HG03460 (cell line): ENCODE measurements around the gene DENND4B.
"Not testable (repeated sequence)": the region's sequence is repeated elsewhere in the genome, so short reads cannot be mapped to it uniquely, and the experiment has no call there.

Experiments
- ATAC-seq: cut with Tn5 transposase; IDR thresholded peaks from one replicate; pipeline ENCODE4 v1.9.1; 2021; ENCODE audit not compliant: unreplicated experiment

DENND4B gene

DNA sequence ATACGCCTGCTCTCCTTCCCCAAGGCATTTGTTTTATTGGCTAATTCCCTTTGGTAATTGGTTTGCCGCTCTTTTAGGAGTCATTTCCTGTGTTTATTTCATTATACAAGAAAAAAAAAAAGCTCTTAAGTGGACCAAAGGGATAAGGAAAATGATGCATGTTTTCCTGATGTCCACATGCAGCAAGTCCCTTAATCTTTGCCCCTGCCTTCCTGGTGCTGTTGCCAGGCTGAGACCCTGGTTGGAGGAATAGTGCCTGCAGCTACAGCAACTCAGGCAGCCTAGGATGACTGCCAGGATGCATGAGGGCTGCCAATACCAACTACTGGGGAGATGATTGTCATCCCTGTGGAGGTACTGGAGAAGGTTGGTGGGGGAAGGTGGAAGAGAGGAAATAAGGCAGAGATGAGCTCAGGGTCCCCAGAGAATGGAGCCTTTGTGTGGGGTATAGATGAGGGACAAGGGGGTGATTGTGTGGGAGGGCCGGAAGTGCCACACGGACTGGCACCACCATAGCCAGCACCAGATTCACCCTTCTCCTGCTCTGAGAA is 17.7 kb downstream of the DENND4B start:
- no peak for ATAC-seq

DNA sequence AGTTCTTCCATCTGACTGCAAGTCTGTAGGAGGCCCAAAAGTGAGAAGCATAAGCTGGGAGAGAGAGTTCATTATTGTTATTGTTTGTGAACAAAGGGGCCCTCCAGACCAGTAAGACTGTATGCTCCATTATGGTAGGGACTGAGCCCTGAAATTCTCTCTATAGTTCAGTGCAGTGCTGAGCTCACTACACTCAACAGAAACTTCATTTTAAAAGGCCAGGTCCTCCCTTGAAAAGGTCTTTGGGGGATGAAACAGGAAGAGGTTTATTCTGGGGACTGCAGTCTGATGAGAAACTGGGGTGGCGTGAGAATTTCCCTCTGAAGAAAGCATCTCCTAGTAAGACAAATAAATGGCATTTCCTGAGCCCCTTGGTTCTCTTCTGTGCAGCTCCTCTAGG is 18.3 kb downstream of the DENND4B start:
- ATAC-seq = no peak

DNA sequence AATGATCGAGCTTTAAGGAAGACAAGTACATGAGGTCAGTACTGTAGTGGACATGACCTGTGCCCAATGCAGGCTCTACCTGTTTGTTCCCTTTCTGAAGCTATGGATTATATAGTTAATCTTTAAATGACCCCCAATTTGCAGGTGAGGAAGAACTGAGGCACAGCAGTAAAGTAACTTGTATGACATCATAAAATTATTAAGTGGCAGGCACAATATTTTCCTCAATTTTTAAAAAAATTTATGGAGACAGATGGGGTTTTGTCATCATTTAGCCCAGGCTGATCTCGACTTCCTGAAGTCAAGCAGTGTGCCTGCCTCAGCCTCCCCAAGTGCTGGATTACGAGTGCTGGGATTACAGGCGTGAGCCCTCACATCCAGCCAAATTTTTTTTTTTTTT is 20.1 kb downstream of the DENND4B start:
- ATAC-seq = no peak

DNA sequence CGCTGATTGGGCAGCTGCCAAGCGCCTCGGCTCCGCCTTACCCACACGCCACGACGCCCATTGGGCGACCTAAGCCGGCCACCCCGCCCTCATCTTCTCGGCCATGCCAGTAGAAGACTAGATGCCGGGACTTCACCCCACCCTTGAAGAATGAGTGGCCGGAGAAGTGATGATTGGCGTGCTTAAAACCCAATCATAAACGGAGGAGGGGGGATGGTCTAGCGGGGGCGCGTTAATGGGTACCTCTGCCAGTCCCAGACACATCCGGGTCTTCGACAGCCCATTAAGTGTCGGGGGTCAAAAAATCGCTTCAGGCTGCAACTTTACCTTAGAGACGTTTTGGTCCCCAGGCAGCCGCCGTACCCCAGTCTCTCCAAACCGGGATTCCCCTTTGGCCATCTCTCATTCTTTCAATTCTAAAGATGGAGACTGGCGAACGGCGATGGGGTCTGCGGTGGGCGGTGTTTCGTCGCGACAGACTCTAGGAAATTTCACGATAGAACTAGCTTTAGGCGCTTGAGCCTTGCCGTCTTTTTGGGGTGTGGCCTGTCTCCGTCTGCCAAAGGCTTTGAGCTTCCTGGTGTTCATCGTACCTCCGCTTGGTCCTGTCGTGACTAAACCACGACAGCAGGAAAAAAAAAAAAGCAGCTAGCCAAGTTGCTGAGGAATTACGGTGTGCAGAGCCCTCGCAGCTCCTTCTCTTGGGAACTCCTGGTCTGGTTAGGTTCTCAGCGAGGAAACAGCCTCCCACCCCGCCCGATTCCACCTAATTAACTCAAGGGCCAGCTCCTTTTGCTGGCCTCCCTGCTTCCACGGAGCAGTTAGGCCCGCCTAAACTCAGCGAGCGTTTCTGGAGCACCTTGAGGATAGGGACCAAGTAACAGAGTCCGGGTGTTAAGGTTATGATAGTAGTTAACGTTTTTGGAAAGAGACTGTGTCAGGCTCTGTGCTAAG is 23.3 kb downstream of the DENND4B start, which contains the start of gene GATAD2B:
Gene GATAD2B (minus strand): TSS at position 1 of the 954 bp plus-strand sequence. CDS start 94,625 bp downstream, outside the sequence.
- ATAC-seq = peak; percentile 91

DNA sequence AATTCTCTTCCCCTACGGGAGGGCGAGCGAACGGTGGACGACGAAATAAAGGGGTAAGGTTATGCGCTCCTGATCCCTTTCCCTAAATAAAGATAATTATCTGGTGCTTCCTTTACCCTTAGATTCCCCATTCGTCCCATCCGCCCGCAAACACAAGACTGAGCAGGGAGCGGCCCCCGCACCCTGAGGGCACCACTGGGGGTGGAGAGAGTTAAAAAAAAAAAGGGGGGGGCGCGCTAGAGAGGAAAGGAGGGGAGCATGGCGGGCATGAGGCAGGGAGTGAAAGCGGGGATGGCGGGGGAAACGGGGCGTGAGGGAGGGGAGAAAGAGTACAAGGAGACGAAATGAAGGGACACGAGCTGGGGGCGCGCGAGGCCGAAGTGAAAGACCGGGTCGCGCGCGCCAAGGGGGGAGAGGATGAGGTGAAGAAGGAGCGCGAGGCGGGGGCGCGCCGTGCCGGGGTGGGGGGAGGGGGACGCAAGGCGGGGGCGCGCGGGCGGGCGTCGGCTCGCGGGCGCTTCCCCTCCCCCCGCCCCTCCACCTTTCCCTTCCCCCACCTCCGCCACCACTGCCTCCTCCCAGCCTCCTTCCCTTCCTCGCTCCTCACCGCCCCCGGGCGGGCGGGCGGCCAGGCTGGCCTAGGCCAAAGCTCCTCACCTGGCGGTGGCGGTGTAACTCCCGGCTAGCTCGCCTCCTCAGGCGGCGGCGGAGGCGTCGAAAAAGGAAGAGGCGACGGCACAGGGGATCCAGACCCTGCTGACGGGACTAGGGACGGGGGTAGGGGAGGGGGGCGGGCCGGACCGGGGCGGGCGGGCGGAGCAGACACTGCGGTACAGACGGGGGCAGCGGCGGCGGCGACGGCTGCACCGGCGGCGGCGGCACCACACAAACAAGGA is 24.2 kb downstream of the DENND4B start:
- ATAC-seq = peak; percentile 34

DNA sequence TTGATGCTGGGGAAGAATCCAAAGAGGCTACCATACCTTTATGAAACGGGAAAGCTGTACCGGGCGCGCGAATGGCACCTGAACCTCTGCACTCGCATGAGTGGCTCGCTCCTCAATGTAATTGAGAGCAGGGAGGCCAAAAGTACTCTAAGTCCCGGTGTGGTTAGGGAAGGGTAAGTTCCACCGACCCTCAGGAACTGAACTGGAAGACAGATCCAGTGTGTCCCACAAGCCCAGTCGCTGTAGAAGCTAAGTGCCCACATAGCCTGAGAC is 24.8 kb downstream of the DENND4B start:
- ATAC-seq = no peak

DNA sequence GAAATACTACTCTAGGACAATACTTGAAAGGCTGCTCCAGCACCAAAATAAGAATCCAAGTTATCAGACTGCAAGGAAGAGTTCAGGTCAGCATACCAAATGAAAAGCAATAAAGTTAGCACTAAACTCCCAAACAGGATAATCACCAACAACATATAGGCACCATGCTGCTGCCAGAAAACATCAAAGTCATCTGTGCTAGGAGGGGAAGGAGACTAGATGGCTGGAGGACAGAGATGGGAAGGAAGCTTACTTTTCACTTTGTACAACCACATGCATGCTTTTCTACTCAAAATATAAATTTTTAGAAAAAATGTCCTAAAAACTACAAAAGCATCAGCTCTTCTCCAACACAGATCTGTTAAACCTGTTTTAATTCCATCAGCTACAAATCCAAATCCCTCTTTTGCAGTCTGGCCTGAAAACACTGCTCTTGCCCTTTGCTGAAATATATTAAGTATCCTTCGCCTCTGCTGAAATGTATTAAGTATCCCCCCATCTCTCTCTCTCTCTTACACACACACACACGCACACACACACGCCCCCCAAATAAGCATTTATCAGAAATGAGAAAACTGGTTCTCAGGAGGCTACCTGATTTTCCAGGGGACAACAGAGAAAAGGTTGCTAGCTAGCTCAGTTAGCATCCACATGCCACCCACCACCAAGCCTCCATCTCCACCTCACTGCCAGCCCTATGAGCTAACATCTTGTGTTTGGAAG is 25.3 kb downstream of the DENND4B start:
- ATAC-seq = no peak

DNA sequence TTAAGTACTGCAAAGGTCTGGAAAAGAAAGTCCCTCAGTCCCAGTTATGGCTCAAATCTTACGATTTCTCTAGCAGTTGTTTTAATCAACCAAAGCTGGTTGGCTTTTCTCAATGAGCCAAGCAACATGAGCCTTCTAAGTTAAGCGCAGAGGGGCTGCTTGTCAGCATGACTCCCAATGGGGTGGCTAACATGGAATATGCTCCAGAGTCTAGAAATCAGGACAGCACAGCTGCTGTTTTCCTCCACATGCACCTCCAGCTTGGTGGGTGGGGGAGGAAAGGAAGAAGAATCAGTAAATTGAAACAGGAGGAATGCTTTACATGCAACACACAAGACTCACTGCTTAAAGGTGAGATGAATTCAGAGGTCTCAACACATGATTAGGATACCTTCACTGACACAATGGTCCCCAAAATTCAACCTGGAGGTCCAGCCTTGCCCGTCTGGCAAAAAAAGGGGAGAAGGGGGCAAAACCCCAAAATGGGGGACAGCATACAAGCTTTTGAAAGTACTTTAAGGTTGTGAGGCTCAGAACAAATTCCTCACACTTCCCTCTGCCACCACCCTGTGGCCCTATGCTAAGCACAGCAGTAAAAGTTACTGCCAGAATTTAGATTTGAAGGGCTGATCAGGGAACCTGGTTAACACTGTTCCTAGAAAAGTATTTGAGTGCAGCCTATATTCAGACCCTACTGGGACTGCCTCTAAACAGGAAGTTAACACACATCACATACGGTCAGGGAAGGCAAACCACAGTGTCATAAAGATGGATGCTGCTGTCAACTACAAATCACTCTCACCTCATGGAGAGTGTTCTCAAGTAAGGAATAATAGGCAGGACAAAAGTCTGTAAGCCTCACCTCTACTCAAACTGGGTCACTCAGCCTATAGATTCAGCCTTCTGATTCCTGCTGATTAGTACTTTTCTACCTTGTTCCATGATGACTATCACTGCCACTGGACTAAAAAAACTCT is 26.4 kb downstream of the DENND4B start:
- no peak for ATAC-seq

DNA sequence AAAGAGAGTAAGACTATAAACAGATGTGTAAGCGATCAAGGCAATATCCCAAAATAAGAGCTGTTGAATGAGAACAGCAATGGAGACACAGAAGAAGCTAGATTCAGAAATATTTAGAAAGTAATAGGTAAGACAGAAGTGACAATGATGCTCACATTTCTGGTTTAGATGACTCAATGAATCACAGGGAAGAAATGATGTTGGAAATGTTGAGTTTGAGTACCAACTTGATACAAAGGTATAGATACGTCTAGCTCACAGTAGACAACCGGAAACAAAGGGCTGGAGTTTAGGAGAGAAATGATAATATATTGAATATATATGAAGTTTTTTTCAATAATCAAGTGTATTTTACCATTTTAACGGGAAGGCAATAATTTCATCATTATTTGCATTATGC is 30.2 kb downstream of the DENND4B start:
- ATAC-seq = no peak

DNA sequence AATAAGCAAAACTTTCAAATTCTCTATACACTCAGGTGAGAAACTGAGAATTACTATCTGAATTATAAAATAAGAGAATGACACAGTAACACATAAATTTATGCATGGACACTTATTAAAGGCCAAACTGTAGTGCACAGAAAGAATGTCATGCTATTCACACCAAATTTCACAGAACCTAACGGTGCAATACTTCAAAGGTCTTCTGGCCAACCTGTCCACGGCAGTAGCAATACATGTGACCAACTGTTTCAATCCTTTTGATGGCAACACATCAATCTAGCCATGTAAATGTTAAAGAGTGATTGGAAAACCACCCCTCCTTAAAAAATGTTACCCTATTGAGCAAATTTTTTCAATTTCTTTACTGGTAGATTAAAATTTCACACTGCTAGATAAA is 34.2 kb downstream of the DENND4B start:
- ATAC-seq = no peak

DNA sequence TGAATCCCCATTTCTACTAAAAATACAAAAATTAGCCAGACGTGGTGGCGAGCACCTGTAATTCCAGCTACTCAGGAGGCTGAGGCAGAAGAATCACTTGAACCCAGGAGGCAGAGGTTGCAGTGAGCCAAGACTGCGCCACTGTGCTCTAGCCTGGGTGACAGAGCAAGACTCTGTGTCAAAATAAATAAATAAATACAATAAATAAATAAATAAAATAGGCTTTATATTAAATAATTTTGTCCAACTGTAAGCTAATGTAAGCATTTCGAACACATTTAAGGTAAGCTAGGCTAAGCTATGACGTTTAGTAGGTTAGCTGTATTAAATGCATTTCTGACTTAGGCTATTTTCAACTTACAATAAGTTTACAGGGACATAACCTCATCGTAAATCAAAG is 36.0 kb downstream of the DENND4B start:
- not testable (repeated sequence) for ATAC-seq

DNA sequence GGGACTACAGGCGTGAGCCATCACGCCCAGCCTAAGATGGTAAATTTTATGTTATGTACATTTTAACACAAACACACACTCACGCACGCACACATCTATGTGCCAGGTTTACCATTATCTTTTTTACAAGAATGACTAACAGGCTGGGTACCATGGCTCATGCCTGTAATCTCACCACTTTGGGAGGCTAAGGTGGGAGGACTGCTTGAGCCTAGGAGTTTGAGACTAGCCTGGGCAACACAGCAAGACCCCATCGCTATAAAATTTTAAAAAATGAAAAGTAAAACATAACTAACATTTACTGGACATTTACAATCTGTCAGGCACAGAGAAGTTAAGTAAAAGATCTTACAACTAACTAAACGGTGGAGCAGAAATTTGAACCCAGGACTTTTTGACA is 38.4 kb downstream of the DENND4B start:
- no peak for ATAC-seq

DNA sequence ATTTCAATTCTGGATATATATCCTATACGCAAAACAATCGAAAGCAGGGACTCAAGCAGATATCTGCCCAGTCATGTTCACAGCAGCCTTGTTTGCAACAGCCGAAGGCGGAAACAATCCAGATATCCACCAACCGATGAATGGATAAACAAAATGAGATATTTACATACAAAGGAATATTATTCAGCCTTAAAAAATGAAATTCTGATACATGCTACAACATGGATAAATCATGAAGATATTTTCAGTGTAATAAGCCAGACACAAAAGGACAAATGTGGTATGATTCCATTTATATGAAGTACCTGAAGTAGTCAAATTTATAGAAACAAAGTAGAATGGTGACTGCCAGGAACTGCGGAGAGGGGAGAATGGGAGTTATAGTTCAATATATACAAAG is 39.4 kb downstream of the DENND4B start:
- ATAC-seq = no peak

DNA sequence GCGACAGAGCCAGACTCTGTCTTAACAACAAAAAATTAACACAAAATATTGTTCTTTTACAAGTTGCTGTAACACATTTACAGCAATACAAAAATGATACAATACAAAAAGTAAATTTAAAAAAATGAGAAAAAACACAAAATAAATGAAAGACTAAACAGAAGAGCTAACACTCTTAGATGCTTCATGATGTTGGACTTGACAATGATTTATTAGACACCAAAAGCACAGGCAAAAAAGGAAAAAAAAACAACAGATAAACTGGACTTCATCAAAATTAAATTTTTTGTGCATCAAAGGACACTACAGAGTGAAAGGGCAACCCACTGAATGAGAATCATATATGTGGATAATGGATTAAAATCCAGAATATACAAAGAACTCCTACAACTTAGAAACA is 40.1 kb downstream of the DENND4B start:
- ATAC-seq = no peak

DNA sequence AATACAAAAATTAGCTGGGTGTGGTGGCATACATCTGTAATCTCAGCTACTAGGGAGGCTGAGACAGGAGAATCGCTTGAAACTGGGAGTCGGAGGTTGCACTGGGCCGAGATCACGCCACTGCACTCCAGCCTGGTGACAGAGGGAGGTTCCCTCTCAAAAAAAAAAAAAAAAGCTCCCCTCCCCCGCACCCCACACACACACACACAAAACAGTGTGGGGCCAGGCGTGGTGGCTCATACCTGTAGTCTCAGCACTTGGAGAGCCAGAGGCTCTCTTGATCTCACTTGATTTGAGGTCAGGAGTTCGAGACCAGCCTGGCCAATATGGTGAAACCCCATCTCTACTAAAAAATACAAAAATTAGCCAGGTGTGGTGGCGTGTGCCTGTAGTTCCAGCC is 40.6 kb downstream of the DENND4B start:
- not testable (repeated sequence) for ATAC-seq

DNA sequence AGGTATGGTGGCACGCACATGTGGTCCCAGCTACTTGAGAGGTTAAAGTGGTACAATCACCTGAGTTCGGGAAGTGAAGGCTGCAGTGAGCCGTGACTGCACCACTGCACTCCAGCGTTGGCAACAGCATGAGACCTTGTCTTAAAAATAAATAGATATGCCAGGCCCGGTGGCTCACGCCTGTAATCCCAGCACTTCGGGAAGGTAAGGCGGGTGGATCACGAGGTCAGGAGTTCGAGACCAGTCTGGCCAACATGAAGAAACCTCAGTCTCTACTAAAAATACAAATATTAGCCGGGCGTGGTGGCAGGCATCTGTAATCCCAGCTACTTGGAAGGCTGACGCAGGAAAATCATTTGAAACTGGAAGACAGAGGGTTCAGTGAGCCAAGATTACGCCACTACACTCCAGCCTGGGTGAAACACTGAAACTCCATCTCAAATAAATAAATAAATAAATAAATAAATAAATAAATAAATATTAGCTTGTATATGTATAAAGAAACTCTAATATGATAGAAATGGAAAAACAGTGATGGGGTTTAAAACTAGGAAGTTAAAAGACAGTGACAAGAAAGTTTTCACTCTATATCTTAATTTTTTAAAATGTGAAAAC is 42.6 kb downstream of the DENND4B start:
- no peak for ATAC-seq

DNA sequence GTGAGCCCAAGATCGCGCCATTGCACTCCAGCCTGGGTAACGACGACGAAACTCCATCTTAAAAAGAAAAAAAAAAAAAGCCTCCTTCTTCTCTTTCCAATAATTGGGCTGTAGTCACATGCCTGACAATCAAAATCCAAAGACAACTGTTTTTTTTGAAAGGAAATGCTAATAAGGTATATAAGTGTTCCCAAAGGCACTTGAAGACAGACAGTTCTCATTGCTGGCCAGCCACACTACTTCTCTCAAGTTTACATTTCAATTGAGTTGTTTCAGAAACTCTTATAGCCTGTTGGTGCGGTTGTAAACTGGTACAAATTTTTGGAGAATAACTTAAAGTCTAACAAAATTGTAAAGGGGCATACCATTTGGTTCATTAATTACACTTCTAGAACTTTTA is 47.0 kb downstream of the DENND4B start:
- no peak for ATAC-seq

DNA sequence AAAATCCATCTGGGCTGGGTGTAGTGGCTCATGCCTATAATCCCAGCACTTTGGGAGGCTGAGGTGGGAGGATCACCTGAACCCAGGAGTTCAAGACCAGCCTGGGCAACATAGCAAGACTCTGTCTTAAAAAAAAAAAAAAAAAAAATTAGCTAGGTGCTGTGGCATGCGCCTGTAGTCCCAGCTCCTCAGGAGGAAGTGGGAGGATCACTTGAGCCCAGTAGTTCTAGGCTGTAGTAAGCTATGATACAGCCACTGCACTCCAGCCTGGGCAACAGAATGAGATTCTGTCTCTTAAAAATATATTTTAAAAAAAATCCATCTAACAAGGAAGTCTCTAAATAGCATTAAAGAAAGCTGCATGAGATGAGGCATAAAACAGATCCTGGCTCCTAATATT is 50.7 kb downstream of the DENND4B start:
- not testable (repeated sequence) for ATAC-seq

DNA sequence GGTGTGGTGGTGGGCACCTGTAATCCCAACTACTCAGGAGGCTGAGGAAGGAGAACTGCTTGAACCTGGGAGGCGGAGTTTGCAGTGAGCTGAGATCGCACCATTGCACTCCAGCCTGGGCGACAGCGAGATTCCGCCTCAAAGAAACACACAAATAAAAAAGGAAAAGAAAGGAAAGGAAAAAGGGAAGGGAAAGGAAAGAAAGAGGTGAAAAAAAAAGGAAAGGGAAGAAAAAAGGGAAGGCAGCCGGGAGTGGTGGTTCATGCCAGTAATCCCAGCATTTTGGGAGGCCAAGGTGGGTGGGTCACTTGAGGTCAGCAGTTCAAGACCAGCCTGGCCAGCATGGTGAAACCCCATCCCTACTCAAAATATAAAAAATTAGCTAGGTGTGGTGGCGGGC is 55.5 kb downstream of the DENND4B start:
- not testable (repeated sequence) for ATAC-seq
